ENCODE results near the gene FEZ2.

DNA sequence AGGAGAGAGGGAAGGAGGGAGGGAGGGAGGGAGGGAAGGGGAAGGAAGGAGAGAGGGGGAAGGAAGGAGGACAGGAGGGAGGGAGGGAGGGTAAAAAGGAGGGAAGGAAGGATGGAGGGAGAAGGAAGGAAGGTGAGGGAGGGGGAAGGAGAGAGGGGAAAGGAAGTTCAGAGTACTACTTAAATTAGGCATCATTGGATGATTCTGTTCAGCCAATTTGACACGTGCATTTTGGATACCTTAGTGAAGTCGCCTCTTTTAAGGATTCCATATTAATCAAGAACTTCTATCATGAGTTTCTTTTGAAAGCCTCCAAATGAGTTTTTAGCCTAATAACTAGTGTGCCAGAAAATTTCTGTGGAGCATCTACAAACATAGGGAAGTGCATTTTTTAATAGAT, 62.9 kb downstream of the FEZ2 start:
- TF ChIP-seq MTA2 (IDR thresholded peaks at IDR 0.05; ENCODE audit: low read depth), result no peak
- no peak for TF ChIP-seq POLR2A (conservative IDR thresholded peaks at IDR 0.05)
- no peak for TF ChIP-seq ZBTB33 (CRISPR knock-in tag; IDR thresholded peaks at IDR 0.05)
- TF ChIP-seq RHOXF2B (CRISPR knock-in tag; conservative IDR thresholded peaks at IDR 0.05), result no peak
- no peak for TF ChIP-seq JUNB (CRISPR knock-in tag; conservative IDR thresholded peaks at IDR 0.05)
- no peak for TF ChIP-seq CTCF (IDR thresholded peaks at IDR 0.05 in 2 of 3, conservative IDR thresholded peaks at IDR 0.05 in 1 of 3; ENCODE audit: insufficient read depth in 2 of 3, low read depth in 1 of 3, low read length in 3 of 3)
- TF ChIP-seq ZNF124 (CRISPR knock-in tag; IDR thresholded peaks at IDR 0.05), result no peak

Data from K562 (cell line).